Mammary epithelial cell (primary cell): ENCODE measurements around the gene ARPC5.

Experiments
- EZH2 ChIP-seq: IDR thresholded peaks from 2 replicates; pipeline ENCODE4 v1.6.1; 2012; ENCODE audit warnings: low read length, inconsistent platforms, borderline replicate concordance
- TF ChIP-seq, protein P1 (sequence below), 2 donors: IDR thresholded peaks in 1 of 2; conservative IDR thresholded peaks in 1 of 2; 2 replicates each; pipeline ENCODE4 v1.5.1; 2011 to 2012; ENCODE audit warnings: inconsistent platforms in 2 of 2, low read length in 2 of 2, mild to moderate bottlenecking in 2 of 2, control low read depth in 1 of 2, low read depth in 1 of 2; ENCODE audit not compliant: insufficient read depth in 1 of 2; ENCODE audit errors: extremely low read depth in 1 of 2

DNA sequence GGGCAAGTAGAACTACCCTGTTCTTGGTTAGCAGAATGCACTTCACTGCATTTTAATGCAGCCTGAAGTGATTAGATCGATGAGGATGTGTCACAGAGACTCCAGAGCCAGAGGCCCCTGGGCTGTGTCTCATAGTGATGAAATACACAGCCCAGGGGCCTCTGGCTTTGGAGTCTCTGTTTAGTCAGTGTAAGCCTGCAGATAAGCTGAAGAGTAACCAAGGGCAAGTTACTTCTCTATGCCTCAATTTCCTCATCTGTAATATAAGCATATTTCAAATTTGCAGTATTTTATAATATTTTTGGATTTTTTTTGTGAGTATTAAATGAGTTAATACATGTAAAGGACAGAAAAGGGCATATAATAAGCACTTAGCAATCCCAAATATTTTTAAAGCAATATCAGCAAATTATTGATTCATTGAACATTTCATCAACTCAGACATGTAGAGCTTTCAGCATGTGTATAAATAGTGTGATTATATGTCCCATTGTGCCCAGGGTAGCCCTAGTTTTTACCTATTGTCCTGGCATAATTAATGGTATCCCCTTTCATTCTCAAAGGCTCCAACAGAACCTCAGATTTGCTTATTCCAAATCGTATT lies 41.1 kb upstream of the ARPC5 start:
- TF ChIP-seq, protein P1, sequence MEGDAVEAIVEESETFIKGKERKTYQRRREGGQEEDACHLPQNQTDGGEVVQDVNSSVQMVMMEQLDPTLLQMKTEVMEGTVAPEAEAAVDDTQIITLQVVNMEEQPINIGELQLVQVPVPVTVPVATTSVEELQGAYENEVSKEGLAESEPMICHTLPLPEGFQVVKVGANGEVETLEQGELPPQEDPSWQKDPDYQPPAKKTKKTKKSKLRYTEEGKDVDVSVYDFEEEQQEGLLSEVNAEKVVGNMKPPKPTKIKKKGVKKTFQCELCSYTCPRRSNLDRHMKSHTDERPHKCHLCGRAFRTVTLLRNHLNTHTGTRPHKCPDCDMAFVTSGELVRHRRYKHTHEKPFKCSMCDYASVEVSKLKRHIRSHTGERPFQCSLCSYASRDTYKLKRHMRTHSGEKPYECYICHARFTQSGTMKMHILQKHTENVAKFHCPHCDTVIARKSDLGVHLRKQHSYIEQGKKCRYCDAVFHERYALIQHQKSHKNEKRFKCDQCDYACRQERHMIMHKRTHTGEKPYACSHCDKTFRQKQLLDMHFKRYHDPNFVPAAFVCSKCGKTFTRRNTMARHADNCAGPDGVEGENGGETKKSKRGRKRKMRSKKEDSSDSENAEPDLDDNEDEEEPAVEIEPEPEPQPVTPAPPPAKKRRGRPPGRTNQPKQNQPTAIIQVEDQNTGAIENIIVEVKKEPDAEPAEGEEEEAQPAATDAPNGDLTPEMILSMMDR (conservative IDR thresholded peaks at IDR 0.05 in 1 of 2, IDR thresholded peaks at IDR 0.05 in 1 of 2; ENCODE audit: extremely low read depth in 1 of 2, insufficient read depth in 1 of 2, low read depth in 1 of 2, low read length in 2 of 2) = no peak
- TF ChIP-seq EZH2 = no peak
